GM12872 (cell line): ENCODE measurements around the gene NSRP1.

Source experiments
- TF ChIP-seq, protein P1 (sequence below): IDR thresholded peaks from 3 replicates; pipeline ENCODE4 v1.5.1; 2011; ENCODE audit warnings: low read depth, mild to moderate bottlenecking, low read length, moderate library complexity; ENCODE audit not compliant: insufficient read depth

Gene NSRP1

DNA sequence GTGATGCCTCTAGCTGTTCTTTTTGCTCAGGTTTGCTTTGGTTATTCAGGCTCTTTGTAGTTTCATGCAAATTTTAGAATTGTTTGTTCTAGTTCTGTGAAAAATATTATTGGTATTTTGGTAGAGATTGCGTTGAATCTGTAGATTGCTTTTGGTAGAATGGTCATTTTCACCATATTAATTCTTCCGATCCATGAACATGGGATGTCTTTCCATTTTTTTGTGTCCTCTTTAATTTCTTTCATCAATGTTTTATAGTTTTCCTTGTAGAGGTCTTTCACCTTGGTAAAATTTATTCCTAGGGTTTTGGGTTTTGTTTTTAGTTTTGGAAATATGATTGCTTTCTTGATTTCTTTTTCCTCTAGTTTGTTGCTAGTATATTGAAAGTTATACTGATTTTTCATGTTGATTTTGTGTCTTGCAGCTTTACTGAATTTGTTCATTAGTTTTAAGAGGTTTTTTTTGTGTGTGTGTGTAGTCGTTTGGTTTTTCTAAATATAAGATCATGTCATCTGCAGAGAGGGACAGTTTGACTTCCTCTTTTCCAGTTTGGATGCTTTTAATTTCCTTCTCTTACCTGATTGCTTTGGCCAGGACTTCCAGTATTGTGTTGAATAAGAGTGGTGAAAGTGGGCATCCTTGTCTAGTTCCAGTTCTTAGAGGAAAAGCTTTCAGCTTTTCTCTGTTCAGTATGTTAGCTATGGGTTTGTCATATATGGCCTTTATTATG, 42.4 kb downstream of the NSRP1 start:
- TF ChIP-seq, protein P1, sequence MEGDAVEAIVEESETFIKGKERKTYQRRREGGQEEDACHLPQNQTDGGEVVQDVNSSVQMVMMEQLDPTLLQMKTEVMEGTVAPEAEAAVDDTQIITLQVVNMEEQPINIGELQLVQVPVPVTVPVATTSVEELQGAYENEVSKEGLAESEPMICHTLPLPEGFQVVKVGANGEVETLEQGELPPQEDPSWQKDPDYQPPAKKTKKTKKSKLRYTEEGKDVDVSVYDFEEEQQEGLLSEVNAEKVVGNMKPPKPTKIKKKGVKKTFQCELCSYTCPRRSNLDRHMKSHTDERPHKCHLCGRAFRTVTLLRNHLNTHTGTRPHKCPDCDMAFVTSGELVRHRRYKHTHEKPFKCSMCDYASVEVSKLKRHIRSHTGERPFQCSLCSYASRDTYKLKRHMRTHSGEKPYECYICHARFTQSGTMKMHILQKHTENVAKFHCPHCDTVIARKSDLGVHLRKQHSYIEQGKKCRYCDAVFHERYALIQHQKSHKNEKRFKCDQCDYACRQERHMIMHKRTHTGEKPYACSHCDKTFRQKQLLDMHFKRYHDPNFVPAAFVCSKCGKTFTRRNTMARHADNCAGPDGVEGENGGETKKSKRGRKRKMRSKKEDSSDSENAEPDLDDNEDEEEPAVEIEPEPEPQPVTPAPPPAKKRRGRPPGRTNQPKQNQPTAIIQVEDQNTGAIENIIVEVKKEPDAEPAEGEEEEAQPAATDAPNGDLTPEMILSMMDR = no peak

DNA sequence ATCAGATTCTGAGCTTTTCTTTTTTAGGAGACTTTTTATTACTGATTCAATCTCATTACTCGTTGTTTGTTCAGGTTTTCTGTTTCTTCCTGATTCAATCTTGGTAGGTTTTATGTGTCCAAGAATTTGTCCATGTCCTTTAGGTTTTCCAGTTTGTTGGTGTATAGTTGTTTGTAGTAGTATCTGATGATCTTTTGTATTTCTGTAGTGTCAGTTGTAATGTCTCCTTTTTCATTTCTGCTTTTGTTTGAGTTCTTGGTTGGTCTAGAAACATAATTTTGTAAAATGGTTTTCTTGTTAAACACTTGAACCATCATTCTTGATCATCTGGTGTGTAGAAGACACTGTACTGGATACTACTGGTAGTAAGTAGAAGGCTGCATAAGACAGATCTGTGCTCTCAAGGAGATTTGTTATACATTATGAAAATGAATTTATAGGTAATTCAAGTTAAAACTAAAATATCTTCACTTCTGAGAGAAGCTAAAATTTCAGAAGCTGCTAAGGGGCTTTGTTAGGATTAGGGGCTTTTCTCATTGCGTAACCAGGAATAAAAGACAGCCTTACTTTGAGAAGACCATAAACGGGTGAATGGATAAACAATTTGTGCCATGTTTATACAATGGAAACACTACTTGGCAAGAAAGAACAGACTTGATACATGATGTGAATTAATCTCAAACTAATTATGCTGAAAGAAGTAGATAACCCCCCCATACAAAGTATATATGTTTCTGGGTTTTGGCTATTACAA, 44.0 kb downstream of the NSRP1 start:
- TF ChIP-seq, protein P1 = no peak

DNA sequence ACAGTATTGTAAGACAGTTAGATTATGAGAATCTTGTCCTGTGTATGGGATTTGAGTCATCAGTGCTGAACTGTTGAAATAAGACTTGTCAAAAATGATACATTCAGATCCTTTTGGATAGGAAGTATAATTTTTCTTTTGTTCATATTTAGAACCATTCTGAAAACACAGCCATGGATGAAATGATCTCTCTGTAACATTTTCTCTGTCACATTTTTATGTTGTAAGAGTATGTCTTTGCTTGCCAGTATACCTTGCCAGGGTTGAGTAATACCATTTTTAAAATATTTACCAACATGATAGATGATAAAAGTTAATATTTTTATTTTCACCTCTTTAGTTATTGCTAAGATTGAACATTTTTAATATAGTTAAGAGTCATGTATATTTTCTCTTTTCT, 45.0 kb downstream of the NSRP1 start:
- TF ChIP-seq, protein P1 = no peak

GRCh38 chr17:30164531-30164930, 47.9 kb downstream of the NSRP1 start:
- TF ChIP-seq, protein P1 = no peak

DNA sequence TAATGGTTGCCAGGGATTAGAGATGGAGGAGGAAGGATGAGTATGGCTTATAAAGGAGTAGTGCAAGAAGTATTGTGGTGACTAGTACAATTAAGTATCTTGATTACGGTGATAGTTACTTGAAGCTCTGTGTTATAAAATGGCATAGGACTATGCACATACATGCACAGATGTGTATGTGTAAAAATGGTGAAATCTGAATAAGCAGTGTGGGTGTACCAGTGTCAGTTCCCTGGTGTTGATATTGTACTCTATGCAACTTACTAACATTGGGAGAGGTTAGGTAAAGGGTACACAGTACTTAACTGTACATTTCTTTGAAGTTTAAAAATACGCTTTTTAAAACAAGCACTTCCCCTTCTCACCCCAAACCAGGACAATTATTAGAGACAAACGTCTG, 48.5 kb downstream of the NSRP1 start:
- TF ChIP-seq, protein P1 = no peak

DNA sequence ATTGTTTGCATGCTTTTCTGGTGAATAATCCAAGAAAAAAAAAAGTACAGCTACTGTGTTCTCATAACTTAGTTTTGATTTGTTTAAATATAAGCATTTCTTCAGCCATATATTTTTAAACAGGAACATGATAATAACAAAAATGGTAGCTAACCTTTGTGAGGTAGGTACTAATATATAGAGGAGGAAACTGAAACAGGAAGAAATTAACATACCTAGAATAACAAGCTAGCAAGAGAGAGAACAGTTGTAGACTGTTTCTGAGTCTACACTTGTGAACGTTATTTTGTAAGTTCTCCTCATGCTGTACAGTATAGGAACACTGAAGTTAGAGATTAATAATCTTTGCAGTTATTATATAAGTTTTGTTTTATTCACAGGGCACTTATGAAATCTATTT, 49.3 kb downstream of the NSRP1 start:
- TF ChIP-seq, protein P1 = no peak

DNA sequence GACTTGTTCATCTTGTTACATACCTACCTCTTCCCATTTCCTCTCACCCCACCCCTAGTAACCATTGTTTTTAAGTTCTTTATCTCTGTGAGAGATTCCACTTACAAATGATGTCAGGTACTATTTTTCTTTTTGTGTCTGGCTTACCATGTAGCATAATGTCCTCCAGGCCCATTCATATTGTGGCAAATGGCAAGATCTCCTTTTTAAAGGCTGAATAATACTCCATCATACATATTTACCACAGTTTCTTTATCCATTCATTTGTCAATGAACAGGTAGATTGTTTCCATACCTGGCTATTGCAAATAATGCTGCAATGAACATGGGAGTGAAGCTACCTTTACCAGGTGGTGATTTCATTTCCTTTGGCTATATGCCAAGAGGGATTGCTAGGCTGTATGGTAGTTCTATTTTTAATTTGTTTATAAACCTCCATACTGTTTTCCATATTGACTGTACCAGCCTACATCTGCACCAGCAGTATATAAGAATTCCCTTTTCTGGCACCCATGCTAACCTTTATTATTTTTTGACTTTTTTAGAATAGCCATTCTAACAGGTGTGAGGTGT, 53.9 kb downstream of the NSRP1 start:
- TF ChIP-seq, protein P1 = no peak
